Measurements from ENCODE around the gene KCTD8.

GRCh38 chr4:44157611-44158277 is 290.9 kb downstream of the KCTD8 start:
- no peak for TF ChIP-seq CTCF (IDR thresholded peaks at IDR 0.05)
- TF ChIP-seq ZFX (IDR thresholded peaks at IDR 0.05; ENCODE audit: borderline replicate concordance): no peak
